HG03460 (cell line): Measurements from ENCODE around the gene CAPZB.

Source experiments
- ATAC-seq: cut with Tn5 transposase; IDR thresholded peaks from one replicate; pipeline ENCODE4 v1.9.1; 2021; ENCODE audit not compliant: unreplicated experiment

CAPZB gene

DNA sequence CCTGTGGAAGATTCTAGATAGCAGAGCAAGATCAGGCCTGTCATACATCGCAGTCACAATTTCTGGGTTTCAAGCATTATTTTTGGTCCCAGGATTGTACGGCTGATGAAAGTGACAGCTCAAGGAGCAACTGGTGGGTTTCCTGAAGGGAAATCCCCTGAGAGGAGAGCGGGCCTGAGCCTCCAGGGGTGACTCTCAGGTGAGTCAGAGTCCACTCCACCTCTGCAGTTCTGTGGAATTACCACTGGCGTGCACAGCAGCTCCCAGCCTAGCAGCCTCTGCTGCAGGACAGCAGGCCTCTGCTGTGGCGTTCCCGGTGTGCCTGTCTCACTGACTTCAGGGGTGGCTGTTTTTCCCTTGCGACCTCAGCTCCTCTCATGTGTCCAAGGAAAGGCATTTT, 148.8 kb downstream of the CAPZB start:
- ATAC-seq, result no peak

DNA sequence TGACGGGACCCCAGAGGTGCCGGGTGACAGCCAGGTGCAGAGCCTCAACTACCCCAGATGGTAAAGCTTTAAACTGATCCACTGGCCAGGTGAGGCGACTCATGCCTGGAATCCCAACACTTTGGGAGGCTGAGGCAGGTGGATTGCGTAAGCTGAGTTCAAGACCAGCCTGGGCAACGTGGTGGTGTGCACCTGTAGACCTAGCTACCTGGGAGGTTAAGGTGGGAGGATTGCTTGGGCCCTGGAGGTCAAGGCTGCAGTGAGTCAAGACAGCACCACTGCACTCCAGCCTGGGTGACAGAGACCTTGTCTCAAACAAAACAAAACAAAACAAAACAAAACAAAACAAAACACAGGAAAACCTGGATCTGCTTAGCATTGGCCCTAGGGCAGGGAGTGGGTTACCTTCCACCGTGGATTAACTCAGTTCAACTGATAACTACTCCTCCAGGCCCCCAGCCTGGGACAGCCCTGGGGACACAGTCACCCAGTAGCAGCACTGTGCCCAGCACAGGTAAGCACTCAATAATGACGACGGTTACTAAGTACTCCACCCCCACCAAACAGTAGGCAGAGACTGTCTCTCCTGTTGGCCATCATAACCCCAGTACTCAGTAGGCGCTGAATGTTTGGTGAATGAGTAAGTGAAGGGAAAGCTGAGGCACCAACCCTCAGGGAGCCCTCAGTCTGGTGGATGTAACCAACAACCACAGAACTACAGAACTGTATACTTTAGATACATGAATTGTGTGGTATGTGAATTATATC, 151.6 kb downstream of the CAPZB start:
- no peak for ATAC-seq

DNA sequence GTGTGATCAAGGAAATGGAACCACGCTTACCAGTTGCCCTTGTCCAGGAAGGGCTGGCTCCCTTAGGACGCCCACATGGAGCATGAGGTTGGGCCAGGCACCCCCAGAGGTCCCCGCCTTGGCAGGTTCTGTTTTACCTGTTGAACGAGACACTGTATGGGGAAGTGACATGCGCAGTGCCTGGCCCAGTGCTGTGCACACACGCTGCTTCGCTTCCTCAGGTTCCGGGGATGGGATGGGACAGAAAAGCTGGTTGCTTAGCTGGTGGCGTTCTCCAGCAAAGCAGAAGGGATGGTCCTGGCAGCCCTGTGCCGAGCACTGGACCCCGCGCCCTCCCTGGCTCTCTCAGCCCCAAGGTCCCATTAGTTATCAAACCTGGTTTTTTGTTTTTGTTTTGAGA, 152.5 kb downstream of the CAPZB start:
- no peak for ATAC-seq

DNA sequence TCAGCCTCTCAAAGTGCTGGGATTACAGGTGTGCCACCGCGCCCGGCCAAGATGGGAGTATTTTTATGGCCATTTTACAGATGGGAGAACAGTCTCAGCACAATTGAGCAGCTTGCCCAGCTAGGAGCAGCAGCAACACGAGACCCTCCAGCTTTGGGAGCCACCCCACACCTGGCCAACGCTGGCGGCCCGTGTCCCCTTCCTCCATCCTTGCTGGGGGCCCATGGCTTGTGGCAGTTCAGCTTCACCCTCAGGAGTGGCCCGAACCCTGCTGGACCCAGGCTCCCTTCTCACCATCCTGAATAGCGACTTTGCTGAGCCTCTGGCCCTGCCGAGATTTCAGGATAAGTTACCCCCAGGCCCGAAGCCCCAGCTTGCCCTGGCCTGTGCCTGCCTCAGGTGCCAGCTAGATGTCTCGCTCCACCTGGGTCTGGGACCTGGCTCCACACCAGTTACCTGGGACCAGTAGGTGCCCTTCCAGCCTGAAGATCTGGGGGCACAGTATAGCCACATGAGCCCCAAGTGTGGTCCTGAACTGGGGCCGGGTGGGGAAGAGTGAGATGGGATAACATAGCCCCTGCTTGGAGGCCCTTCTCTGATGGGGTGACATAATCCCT, 154.0 kb downstream of the CAPZB start:
- no peak for ATAC-seq

DNA sequence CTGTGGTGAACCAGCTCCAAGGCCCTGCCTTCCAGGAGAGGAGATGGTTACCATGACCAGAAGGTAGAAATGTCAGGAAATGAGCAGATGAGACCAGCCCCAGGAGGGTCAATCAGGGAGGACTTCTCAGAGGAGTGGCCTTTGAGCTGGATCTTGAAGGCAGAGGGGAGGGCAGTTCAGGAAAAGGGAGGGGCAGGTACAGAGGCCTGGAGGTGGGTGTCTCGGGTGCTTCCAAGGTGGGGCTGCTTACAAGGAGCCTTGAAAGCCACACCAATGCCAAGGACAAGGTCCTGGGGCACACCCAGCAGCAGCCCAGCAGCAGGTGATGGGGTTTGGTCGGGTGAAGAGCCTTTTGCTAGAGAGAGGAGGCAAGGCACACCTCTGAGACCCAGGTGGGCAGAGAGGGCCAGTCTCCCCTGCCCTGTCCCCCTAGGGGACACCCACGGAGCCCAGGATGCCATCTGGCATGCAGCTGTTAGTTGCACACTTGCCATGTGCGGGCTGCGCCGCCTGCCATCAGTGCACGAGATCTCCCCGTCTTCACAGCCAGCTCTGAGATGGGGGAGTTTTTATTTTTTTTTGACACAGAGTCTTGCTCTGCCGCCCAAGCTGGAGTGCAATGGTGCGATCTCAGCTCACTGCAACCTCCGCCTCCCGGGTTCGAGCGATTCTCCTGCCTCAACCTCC, 154.7 kb downstream of the CAPZB start:
- ATAC-seq, result no peak

DNA sequence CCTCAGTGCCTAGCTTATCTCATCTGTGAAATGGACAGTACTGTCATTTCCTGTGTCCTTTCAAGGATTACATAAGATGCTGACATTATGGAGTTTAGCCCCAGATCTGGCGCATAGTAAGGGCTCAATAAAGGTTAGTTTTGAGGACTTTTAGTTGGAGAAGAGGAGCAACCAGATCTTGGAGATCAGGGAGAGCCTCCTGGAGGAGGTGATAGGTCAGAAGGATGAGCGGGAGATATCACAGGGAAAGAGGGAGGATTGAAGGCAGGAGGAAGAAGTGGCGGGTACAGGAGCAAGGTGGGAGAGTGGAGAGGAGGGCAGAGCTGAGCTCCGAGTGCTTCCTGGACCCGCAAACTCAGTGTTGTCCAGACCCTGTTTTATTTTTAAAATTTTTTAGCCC, 155.7 kb downstream of the CAPZB start:
- ATAC-seq, result no peak

DNA sequence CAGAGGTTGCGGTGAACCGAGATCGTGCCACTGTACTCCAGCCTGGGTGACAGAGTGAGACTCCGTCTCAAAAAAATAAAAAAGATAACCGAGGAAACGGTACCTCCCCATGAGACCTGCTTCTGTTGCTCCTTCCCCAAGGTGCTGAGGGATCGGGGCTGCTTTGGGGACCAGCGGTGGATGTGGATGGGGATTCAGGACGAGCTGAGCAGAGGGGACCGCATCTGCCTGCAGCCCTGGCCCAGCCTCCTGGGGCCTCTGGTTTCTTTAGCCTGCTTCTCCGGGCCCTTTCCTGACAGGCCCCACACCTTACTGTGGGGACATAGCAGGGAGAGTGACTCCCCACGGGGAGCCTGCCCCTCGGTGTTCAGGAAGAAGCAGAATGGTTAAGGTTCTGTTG, 156.2 kb downstream of the CAPZB start:
- ATAC-seq, result no peak

DNA sequence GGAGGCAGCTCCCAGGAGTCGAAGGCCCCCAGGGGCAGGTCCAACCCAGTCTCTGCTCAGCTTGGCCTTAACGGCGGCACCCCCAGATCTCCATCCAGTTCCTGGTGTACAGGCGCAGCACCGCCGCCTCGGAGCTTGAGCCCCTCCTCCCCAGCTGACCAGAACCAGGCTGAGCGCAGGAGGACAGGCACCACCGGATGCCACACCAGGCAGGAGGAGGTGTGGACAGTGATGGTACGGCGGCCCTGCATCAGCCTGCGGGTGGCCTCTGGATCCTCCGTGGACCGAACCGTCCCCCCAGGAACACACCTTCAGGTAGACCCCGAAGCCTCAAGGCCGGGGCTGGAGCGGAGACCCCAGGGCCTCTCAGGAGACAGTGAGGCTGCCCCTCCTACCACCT, 156.9 kb downstream of the CAPZB start:
- no peak for ATAC-seq

DNA sequence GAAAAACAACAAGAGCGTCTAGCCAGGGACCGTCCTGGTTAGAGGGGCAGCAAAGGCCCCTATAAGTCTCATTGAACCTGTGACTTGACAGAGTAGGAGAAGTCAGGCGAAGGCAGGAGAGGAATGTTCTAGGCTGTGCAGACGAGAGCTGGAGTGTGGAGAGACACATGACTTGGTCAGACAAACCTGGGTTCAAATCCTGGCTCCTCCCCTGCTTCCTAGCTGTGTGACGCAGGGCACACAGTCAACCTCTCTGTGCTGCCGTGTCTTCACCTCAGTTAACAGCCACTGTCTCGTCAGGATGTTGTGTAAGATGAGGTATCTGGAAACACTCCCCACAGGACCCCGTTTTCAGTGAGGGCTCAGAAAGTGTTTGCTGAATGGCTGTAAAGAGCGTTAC, 157.6 kb downstream of the CAPZB start:
- no peak for ATAC-seq

DNA sequence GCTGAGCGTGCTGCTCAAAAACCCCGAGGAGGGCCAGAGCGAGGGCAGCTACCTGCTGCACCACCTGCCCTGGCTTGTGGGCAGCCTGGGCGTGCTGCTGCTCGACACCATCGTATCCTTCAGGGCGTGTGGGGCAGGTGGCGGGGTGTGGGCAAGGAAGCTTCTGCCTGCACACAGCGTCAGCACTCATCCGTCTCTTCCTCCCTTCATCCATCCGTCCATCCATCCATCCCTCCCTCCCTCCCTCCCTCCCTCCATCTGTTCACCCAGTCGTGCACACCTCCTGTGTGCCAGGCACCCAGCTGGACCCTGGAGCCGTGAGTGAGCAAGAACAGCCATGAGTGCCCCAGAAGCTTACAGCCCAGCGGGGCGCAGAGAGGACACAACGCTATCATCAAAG, 158.0 kb downstream of the CAPZB start:
- ATAC-seq, result no peak

DNA sequence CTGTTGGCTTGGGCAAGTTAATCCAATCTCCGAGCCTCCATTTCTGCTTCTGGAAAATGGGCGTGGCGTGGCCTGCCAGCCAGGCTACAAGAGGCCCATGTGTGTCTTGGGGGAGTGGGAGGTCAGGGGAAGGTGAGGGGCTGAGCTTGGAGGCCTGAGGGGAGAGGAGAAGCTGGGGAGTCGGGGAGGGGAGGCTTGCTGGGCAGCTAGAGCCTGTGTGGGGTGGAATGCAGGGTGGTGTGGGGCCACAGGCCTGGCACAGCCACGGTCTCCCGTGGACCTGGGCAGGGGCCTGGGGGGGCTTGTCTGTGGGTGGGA, 158.6 kb downstream of the CAPZB start:
- ATAC-seq, result no peak

DNA sequence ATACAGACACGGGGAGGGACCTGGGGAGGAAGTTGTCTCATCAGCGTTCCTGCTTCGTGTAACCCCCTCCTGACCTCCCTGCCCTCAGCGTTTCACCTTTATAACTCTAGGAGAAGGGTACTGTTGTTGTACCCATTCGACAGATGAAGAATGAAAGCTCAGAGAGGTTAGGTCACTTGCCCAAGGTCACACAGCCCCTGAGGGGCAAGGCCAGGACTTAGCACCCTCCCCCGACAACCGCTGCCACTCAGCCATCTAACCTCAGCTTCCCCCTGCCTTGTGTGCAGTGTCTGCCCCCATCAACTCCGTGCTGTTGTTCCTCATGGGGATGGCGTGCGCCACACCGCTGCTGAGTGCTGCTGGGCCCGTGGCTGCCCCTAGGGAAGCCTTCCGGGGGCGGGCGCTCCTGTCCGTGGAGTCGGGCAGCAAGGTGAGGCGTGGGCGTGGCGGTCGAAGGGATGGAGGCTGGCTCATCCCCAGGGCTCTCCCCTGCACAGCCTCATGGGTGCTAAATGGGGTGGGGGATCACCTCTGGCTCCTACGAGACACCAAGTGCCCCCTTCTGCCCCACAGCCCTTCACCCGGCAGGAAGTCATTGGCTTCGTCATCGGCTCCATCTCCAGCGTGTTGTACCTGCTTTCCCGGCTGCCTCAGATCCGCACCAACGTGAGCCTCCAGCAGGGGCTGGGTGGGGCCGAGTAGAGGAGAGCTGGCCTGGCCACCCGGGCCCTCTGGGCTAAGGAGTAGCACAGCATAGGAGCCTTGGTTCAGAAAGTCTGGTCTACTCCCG, 159.2 kb downstream of the CAPZB start:
- ATAC-seq, result no peak

DNA sequence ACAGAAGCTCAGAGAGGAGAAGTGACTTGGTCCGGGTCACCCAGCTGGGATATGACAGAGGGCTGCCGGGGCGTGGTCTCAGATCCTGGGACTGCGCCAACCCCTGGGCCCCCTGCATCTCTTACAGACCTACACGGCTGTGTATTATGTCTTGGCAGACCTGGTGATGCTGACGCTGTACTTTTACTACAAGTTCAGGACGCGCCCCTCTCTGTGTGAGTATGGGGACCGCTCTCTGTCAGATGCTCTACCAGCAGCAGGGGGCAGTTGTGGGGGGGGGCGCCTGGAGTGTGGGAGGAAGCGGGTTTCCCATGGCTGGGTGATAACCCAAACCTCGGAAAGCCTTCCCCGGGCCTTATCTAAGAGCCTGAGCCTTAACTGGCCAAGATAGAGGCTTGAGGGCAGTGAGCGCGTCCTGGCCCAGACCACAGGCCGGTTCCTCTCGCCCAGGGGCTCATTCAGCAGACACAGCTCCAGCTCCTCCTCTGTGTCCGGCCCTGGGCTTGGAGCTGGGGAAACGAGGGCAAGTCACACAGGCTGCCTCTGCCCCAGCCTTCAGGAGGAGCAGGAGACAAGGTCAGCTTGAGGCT, 159.9 kb downstream of the CAPZB start:
- no peak for ATAC-seq

DNA sequence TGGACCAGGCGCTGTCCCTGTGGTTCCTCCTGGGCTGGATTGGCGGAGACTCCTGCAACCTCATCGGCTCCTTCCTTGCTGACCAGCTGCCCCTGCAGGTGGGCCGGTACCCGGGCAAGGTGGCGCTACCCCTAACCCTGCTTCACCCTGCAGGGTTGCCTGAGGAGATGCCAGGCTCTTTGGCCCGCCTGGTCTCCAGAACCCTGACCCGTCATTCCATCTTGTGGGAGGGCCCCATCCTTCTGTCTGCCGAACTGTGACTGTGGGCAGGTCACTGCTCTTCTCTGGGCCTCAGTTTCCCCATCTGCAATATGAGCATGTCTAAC, 160.7 kb downstream of the CAPZB start:
- ATAC-seq, result no peak

DNA sequence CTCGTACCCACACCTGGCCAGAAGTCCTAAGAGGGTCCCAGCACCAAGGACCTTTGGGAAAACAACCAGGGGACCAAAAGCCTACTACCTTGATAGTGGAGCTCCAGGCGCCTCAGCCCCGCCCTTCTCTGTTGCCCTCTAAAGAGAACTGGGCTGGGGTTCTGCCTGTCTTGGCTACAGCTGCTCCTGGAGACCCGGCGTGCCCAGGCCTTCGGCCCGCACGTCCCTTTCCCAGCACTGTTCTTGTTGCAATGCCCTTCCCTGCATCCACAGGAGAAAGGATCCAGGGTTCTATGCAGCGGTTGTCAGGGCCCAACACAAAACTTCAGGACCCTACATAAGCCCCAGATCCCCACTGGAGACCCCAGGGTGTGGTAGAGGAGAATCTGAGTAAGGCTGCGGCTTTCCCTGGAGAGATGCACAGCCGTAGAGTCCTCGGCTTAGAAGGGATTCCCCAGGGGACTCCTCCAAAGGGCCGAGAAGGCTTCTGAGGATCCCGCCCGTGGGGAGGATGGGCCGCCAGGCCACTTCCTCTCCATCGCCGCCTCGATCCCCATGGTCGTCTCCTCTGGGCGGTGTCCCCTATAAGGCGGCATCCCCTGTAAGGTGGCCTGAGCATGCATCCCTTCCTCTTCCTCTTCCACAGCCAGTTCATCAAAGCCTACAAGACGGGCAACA, 161.2 kb downstream of the CAPZB start:
- no peak for ATAC-seq

DNA sequence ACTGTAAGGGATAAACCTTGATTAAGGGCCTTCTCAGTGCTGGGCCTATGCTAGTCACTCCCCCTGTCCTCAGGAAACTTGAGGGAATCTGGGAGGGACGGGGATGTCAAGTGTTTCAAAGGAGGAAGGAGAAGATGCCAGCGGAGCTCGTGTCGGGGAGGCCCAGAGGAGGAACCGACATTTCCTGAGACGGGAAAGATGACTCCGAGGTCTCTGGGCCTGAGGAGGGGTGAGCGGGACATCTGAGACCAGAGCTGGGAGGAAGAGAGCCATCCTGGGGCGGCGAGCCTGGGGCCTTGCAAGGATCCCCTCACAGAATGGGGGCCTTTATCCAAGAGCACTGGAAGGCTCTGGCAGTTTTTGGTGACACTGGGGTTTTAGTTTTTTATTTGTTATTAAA, 162.9 kb downstream of the CAPZB start:
- ATAC-seq, result no peak

DNA sequence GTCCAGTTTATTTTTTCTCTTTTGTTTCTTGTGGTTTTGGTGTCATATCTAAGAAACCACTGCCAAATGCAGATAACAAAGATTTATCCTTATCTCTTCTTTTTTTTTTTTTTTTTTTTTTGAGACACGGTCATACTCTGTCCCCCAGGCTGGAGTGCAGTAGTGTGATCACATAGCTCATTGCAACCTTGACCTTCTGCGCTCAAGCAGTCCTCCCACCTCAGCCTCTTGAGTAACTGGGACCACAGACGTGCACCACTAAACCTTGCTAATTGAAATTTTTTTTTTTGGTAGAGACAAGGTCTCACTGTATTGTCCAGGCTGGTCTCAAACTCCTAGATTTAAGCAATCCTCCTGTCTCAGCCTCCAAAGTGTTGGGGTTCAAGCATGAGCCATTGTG, 164.3 kb downstream of the CAPZB start:
- ATAC-seq, result no peak

DNA sequence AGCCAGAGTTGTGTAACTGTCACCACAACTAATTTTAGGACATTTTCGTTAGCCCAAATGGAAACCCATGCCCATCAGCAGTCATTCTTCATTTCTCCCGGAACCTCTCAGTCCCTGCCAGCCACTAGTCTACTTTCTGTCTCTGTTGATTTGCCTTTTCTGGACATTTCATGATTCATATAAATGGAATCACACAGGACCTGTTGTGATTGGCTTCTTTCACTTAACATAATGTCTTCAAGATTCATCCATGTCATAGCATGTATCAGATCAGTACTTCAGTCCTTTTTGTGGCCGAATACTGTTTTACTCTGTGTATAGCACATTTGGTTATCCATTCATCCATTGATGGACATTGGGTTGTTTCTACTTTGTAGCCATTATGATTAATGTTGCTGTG, 166.1 kb downstream of the CAPZB start:
- ATAC-seq, result no peak

DNA sequence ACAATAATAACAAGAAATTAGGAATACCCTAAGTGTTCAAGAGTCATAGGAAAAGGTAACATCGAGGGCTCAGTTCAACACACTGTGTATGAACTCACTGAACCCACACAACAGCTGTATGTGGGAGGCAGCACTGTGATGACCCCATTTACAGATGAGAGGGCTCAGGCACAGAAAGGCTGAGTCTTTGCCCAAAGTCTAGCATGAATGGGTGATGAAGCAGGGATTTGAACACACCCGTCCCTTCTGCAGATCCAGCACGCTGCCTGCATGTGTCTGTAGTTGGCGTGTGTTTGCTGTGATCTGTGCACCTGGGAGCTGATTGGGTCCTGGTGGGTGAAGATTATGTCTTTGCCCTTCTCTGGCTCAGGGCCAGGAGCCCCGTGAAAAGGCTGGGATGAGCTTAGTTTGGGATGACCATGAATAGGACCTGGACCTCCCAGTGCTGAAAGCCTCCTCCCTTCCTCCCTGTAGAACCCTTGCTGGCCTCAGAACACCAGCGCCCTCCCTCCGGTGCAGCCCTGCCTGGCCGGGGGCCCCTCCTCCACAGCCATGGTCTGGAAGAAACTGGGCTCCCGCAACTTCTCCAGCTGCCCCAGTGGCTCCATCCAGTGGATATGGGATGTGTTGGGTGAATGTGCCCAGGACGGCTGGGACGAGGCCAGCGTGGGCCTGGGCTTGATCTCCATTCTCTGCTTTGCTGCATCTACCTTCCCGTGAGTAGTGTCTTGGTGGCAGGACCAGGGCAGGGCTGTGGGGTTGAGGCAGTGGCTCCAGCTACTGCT, 168.0 kb downstream of the CAPZB start:
- ATAC-seq, result no peak
